Neutrophil (primary cell): Measurements from ENCODE around the gene CST6.
"Not testable (repeated sequence)": the region's sequence is repeated elsewhere in the genome, so short reads cannot be mapped to it uniquely, and the experiment has no call there.

Source experiments
- H3K27ac ChIP-seq: fragments of 200-600 bp; sonication (generic); 2 replicates; pipeline ENCODE4 v1.5.1; 2016; ENCODE audit warnings: mild to moderate bottlenecking, moderate library complexity
- H3K27me3 ChIP-seq: fragments of 200-600 bp; sonication (generic); 2 replicates; pipeline ENCODE4 v1.6.0; 2016; ENCODE audit warnings: mild to moderate bottlenecking
- H3K36me3 ChIP-seq: fragments of 200-600 bp; sonication (generic); 2 replicates; pipeline ENCODE4 v1.5.1; 2017
- H3K4me1 ChIP-seq, 2 experiments: fragments of 200-600 bp in 1 of 2; sonication (generic) in 1 of 2; 1 replicate in 1 of 2; 2 replicates in 1 of 2; pipeline versions ENCODE4 v1.5.1 to v1.6.1; 2013 to 2016; ENCODE audit warnings: low read depth in 1 of 2, low read length in 1 of 2, mild to moderate bottlenecking in 1 of 2, moderate library complexity in 1 of 2; ENCODE audit not compliant: control insufficient read depth in 1 of 2, insufficient read depth in 1 of 2
- H3K4me3 ChIP-seq, 2 experiments: fragments of 200-600 bp in 1 of 2; sonication (generic) in 1 of 2; 1 replicate in 1 of 2; 2 replicates in 1 of 2; pipeline ENCODE4 v1.5.1; 2013 to 2016; ENCODE audit warnings: low read depth in 1 of 2, low read length in 1 of 2, mild to moderate bottlenecking in 1 of 2, moderate library complexity in 1 of 2
- H3K9me3 ChIP-seq: fragments of 200-600 bp; sonication (generic); 2 replicates; pipeline ENCODE4 v1.5.1; 2016
- TF ChIP-seq, protein P1 (sequence below): fragments of 200-600 bp; sonication (generic); IDR thresholded peaks from 2 replicates; pipeline ENCODE4 v1.5.1; 2016; ENCODE audit warnings: antibody characterized with exemption

CST6 gene

DNA sequence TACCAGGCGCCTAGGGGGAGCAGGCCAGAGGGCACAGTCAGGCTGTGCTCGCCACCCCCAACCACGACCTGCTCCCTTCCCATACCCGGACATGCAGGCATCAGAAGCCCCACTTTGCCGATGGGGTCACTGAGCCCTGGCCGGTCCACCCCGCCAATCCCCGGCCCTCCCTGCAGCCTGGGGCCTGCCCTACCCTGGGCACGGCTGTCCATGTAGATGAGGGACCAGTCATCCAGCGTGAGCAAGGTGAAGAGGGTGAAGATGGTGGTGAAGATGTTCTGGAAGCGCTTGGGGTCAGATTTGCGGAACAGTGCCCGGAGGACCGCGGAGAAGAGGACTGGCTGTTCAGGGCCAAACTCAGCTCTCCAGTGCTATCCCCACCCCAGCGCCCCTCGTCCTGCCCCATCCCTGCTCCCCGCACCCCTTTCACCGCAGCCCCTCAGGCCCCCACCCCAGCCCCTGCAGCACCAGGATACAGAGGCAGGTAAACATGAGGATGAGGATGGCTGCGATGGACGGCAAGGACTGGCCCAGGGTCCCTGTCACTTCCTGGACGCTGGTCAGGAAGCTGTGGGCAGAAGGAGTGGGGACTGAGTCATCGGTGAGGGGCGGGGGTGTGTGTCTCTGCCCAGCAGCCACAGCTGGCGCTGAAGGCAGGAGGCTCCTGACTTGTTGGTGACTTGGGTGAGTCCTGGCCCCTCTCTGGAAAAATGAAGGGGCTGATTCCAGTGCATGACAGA is 9.0 kb downstream of the CST6 start:
- H3K4me1 ChIP-seq: peaks cover 8 to 24% of the 10 kb centered on the region in 2 experiments
- H3K36me3 ChIP-seq: no peaks in the 10 kb centered on the region
- H3K27me3 ChIP-seq: peaks cover 18% of the 10 kb centered on the region
- H3K27ac ChIP-seq: peak overlapping the region; percentile 29
- no peak overlapping the region for H3K4me3 ChIP-seq
- H3K9me3 ChIP-seq: no peaks in the 10 kb centered on the region
- TF ChIP-seq, protein P1, sequence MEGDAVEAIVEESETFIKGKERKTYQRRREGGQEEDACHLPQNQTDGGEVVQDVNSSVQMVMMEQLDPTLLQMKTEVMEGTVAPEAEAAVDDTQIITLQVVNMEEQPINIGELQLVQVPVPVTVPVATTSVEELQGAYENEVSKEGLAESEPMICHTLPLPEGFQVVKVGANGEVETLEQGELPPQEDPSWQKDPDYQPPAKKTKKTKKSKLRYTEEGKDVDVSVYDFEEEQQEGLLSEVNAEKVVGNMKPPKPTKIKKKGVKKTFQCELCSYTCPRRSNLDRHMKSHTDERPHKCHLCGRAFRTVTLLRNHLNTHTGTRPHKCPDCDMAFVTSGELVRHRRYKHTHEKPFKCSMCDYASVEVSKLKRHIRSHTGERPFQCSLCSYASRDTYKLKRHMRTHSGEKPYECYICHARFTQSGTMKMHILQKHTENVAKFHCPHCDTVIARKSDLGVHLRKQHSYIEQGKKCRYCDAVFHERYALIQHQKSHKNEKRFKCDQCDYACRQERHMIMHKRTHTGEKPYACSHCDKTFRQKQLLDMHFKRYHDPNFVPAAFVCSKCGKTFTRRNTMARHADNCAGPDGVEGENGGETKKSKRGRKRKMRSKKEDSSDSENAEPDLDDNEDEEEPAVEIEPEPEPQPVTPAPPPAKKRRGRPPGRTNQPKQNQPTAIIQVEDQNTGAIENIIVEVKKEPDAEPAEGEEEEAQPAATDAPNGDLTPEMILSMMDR: no peak

DNA sequence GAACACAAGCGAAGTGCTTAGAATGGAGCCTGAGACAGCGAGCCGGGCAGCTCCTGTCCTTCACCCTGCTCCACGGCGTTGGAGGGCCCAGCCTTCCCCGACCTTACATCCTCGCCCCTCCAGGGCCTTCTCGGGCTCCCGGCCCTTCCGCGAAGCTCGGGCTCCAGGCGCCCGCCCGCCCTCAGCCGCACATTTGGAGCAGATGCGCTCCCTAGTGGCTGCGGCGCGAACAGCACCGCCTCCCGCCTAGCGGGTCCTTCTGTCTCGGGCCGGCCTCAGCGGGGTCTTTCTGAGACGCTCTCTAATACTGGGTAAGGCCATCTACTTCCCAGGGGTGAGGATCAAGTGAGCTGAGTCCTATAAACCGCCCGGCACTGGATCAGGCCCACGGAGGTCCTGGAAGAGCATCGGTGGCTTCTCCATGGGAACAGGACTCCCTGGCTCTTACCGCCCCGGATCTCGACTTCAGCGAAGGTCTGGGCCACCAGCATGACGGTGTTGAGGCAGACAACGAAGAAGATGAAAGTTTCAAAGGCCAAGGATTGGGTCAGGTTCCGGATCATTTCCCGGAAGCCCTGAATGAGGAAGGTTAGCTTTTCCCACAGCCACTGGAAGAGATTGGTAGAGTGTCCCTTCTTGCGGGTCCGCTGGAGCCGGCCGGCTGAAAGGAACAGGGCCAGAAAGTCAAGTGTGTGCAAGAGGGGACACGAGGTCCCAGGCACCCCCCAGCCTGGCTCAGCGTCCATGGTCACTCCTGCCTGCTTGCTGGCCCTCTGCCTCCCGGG is 10.8 kb downstream of the CST6 start:
- peaks cover 19% of the 10 kb centered on the region for H3K27me3 ChIP-seq
- peaks cover 8 to 24% of the 10 kb centered on the region in 2 experiments for H3K4me1 ChIP-seq
- TF ChIP-seq, protein P1: peak; percentile 95

DNA sequence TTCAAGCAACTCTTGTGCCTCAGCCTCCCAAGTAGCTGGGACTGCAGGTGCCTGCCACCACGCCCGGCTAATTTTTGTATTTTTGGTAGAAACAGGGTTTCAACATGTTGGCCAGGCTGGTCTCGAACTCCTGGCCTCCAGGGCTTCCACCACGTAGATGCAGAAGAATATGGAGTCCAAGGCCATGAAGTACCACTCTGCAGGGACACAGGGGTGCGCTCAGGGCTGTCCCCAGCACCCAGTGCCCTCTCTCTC is 11.3 kb downstream of the CST6 start:
- Histone ChIP-seq H3K27me3 (peaks cover 24% of the 10 kb centered on the region), H3K4me1 (peaks cover 8 to 24% of the 10 kb centered on the region in 2 experiments)
- H3K27ac ChIP-seq: not testable (repeated sequence)

More for the DNA sequence above, 10.8 kb downstream of the CST6 start:
- Histone ChIP-seq H3K36me3 (no peaks in the 10 kb centered on the region), H3K4me3 (peak overlapping the region in 1 of 2 experiments; percentile 15), H3K27ac (no peak overlapping the region), H3K9me3 (no peaks in the 10 kb centered on the region)

DNA sequence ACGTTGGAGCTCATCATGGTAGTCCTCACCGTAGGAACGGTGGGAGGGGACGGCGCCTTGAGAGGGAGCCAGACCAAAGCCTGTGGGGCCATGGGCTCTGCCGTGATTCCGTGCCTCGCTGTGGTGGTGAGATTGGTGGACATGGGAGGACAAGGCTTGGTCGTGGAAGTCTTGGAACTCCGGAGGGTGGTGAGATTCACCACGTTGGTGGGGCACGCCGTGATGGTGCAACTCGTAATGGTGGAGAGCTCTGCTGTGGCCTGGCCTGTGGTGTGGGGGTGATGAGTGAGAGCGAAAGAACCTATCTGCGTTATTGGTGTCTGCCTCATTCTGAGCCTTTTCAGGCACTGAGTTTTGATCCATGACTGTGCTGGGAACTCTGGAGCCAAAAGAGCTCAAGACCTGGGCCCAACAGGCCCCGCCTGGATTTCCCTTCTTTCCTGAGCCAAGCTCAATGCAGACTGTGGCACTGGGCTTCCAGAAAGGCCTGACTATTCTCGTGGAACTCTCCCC is 14.3 kb downstream of the CST6 start, which contains the start of gene CATSPER1:
Gene CATSPER1, minus strand, starts transcription at position 463 of the 513 bp plus-strand sequence. Its CDS starts 100 bp downstream, at position 363.
- Histone ChIP-seq H3K4me1 (peaks cover 6 to 18% of the 10 kb centered on the region in 2 experiments), H3K27ac (no peak within 1 kb of the TSS), H3K4me3 (no peak within 1 kb of the TSS), H3K36me3 (no peaks in the 10 kb centered on the region), H3K27me3 (peaks cover 30% of the 10 kb centered on the region), H3K9me3 (no peaks in the 10 kb centered on the region)
- TF ChIP-seq, protein P1: no peak

More for the DNA sequence above, 11.3 kb downstream of the CST6 start:
- not testable (repeated sequence) for H3K9me3 ChIP-seq, H3K36me3 ChIP-seq, H3K4me3 ChIP-seq

DNA sequence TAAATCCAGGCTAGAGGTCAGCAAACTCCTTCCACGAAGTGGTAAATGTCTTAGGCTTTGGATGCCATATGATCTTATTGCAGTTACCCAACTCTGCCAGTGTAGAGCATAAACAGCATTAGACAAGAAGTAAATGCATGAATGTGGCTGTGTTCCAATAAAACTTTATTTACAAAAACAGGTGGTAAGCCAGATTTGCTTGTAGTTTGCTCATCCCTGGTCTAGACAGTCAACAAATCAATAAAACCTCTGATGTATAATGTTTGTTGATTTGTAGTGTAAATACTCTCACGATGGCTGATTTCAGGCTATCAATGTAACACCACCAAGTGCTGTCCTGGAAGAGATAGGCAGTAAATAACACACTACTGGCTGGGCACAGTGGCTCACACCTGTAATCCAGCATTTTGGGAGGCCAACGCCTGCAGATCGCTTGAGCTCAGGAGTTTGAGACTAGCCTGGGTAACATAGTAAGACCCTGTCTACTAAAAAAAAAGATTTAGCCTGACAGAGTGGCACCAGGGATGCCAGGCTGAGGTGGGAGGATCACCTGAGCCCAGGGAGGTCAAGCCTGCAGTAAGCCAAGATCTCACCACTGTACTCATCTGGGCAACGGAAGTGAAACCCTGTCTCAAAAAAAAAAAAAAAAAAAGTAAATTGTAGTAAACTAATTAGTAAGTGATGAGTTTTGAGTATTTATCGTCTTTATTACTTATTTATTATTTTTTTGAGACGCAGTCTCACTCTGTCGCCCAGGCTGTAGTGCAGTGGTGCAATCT is 21.3 kb downstream of the CST6 start:
- H3K4me1 ChIP-seq: no peaks in the 10 kb centered on the region
- TF ChIP-seq, protein P1: no peak
- no peak overlapping the region for H3K4me3 ChIP-seq
- H3K9me3 ChIP-seq: no peaks in the 10 kb centered on the region
- H3K27me3 ChIP-seq: peaks cover 16% of the 10 kb centered on the region
- H3K36me3 ChIP-seq: no peaks in the 10 kb centered on the region
- H3K27ac ChIP-seq: no peak overlapping the region
